Measurements from ENCODE around the gene PPM1L.

DNA sequence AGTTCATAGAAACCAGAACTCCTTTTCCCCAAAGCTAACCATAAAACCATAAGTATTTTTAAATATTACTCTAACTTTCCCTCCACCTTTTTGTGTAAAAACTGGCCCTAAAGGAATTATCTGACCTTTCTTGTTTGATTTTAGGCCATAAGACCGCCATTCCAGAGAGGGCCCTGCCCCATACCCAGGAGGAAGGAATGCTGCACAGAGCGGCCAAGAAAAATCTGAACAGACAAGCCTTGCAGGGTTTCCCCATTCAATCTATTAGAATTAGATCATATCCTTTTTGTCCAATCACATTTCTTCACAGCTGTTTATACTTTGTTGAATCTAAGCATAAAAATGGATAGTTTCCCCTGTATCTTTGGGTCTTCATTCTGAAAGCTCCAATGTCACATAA is 252.1 kb downstream of the PPM1L start:
- TF ChIP-seq, protein P1, sequence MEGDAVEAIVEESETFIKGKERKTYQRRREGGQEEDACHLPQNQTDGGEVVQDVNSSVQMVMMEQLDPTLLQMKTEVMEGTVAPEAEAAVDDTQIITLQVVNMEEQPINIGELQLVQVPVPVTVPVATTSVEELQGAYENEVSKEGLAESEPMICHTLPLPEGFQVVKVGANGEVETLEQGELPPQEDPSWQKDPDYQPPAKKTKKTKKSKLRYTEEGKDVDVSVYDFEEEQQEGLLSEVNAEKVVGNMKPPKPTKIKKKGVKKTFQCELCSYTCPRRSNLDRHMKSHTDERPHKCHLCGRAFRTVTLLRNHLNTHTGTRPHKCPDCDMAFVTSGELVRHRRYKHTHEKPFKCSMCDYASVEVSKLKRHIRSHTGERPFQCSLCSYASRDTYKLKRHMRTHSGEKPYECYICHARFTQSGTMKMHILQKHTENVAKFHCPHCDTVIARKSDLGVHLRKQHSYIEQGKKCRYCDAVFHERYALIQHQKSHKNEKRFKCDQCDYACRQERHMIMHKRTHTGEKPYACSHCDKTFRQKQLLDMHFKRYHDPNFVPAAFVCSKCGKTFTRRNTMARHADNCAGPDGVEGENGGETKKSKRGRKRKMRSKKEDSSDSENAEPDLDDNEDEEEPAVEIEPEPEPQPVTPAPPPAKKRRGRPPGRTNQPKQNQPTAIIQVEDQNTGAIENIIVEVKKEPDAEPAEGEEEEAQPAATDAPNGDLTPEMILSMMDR (conservative IDR thresholded peaks at IDR 0.05 in 1 of 2, IDR thresholded peaks at IDR 0.05 in 1 of 2; ENCODE audit: low read depth in 1 of 2, low read length in 2 of 2) = no peak
- no peak for TF ChIP-seq EZH2 (IDR thresholded peaks at IDR 0.05; ENCODE audit: low read length, missing control alignments)
